Duodenal mucosa (tissue), 2 donors: Measurements from ENCODE around the gene DEDD.
"Not testable (repeated sequence)": the region's sequence is repeated elsewhere in the genome, so short reads cannot be mapped to it uniquely, and the experiment has no call there.

Source experiments
- H3K27ac ChIP-seq: one replicate; pipeline ENCODE4 v1.7.0; 2013; ENCODE audit warnings: low read depth, low read length
- H3K27me3 ChIP-seq, 2 donors: one replicate each; pipeline ENCODE4 v1.7.0; 2013; ENCODE audit warnings: low read length in 2 of 2, control low read depth in 1 of 2; ENCODE audit not compliant: insufficient read depth in 2 of 2, control insufficient read depth in 1 of 2
- H3K36me3 ChIP-seq, 2 donors: one replicate each; pipeline ENCODE4 v1.7.0; 2013; ENCODE audit warnings: low read length in 2 of 2, control low read depth in 1 of 2; ENCODE audit not compliant: insufficient read depth in 2 of 2, control insufficient read depth in 1 of 2
- H3K4me1 ChIP-seq, 2 donors: one replicate each; pipeline ENCODE4 v1.7.0; 2013; ENCODE audit warnings: low read length in 2 of 2, control low read depth in 1 of 2; ENCODE audit not compliant: insufficient read depth in 2 of 2, control insufficient read depth in 1 of 2
- H3K4me3 ChIP-seq, 2 donors: one replicate each; pipeline ENCODE4 v1.7.0; 2013; ENCODE audit warnings: low read length in 2 of 2, low read depth in 1 of 2
- H3K9ac ChIP-seq, 2 donors: one replicate each; pipeline ENCODE4 v1.7.0; 2013; ENCODE audit warnings: low read length in 2 of 2, low read depth in 1 of 2
- H3K9me3 ChIP-seq, 2 donors: one replicate each; pipeline ENCODE4 v1.7.0; 2013; ENCODE audit warnings: low read length in 2 of 2, control low read depth in 1 of 2; ENCODE audit not compliant: control insufficient read depth in 1 of 2

The DEDD gene

DNA sequence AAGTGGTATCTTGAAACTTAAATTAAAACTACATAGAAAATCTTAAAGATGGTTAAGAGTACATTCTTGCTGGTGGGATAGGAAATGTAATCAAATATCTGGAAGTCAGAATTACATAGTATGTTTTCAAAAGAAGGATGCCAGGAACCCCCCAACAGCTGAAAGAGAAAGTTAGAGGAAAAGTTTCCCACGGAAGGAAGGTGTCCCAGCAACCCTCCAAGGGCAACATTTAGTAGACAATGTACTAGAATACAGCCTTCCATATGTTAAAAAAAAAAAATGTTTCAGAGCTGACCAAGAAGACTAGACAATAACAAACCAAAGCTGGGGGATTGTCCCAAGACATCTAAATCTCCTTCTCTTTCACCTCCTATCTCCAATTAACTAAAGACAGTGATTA lies 2.2 kb downstream of the DEDD start:
- Histone ChIP-seq H3K4me3 (no peak overlapping the region), H3K36me3 (peaks cover 20 to 38% of the 10 kb centered on the region in 2 donors), H3K9me3 (no peaks in the 10 kb centered on the region), H3K9ac (no peak overlapping the region), H3K27me3 (no peaks in the 10 kb centered on the region), H3K27ac (no peak overlapping the region), H3K4me1 (peaks cover 25% of the 10 kb centered on the region in 2 donors)

DNA sequence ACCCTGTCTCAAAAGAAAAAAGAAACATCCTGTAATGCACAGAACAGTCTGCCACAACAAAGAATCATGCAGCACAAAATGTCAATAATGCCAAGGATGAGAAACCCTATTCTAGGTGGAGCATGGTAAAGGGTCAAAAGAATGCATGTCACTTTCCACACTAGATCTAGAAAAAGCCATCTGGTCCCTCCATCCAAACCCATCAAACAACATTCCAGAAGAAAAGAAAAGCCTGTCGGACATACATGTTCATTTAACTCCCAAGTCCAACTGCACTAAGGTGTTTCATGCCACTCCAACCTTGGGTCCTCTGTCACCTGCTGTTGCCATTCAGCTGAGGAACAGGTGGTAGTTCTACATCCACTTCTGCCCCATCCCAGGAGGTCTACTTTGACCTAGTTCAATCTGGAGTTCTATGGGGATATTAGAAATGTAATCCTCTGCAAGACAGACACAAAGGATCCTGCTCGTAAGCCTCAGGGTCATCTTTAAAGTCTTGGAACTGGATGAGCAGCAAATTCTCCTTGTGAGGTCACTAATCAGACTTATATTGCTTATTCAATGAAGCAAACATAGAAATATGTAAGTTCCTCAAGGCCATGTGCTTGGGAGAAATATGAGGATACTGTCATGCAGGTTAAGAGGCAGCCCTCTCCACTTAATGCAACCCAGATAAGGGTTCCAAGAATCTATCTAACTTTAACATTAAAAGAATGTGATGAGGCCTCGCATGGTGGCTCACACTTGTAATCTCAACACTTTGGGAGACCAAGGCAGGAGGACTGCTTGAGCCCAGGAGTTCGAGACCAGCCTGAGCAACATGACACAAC lies 3.7 kb downstream of the DEDD start:
- no peak overlapping the region for H3K4me3 ChIP-seq
- no peaks in the 10 kb centered on the region for H3K9me3 ChIP-seq
- no peak overlapping the region for H3K9ac ChIP-seq
- no peaks in the 10 kb centered on the region for H3K27me3 ChIP-seq
- no peak overlapping the region for H3K27ac ChIP-seq
- peaks cover 27 to 52% of the 10 kb centered on the region in 2 donors for H3K36me3 ChIP-seq
- H3K4me1 ChIP-seq = peaks cover 23% of the 10 kb centered on the region in 2 donors

DNA sequence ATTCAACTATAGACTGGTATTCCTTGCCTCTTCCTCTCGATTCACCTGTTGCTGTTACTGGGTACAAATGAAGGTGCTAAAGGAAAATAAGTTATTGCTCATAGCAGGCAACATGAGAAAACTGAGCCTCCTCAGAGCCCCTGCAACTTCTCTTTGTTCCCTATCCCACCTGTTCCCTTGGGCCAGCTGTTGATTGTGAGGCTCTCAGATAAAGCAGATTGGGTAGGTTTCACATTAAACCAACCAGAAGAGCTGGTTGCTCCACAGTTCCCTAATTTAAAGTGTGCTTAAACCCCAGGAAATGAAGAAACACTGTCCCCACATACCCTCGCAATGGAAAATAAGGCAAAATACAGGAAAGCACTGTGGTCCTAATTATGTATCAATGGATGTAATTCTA lies 4.8 kb downstream of the DEDD start:
- no peak overlapping the region for H3K4me3 ChIP-seq
- peaks cover 34 to 63% of the 10 kb centered on the region in 2 donors for H3K36me3 ChIP-seq
- peaks cover 18 to 19% of the 10 kb centered on the region in 2 donors for H3K4me1 ChIP-seq
- H3K9me3 ChIP-seq = no peaks in the 10 kb centered on the region
- no peaks in the 10 kb centered on the region for H3K27me3 ChIP-seq
- H3K27ac ChIP-seq = no peak overlapping the region
- peak overlapping the region in 1 of 2 donors; percentile 25 for H3K9ac ChIP-seq

DNA sequence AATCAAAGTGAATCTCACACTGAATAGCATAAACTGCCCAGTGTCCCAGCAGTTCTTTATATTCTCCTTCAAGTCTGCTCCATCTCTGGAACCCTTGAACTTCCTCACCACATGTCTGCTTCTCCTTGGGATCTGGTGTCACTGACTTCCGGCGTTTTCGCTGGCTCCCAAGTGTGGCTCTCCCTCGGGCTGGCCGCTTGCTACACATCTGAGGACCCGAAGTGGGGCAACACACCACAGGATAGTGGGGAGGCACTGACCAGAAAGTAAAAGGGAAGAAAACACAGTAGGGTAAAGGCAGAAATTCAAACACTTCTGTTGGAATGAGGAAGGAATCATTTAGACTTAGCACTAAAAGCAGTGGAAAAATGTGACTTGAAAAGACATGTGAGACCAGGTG lies 9.5 kb downstream of the DEDD start:
- Histone ChIP-seq H3K4me1 (peaks cover 22 to 31% of the 10 kb centered on the region in 2 donors), H3K9ac (no peak overlapping the region), H3K27me3 (no peaks in the 10 kb centered on the region), H3K4me3 (no peak overlapping the region), H3K9me3 (no peaks in the 10 kb centered on the region), H3K36me3 (peaks cover 53 to 71% of the 10 kb centered on the region in 2 donors), H3K27ac (no peak overlapping the region)

DNA sequence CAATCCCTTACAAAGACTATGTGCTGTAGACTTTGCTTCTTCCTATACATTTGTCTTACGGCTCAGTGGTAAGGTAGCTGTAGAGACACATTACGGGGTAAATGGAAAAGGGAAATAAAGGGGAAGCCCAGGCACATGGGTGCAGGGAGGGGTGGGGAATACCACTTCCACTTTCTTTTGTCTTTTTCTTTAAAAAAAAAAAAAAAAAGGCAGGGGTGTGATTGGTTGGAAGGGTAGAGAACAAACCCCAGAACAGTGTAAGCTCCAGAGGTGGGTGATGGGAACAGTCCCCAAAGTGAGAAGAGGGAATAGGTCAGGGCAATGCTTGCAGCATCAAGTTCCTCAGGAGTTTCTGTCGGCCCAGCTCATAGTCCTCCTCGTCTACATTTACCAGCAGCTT lies 10.6 kb downstream of the DEDD start:
- H3K9ac ChIP-seq = no peak overlapping the region
- no peak overlapping the region for H3K27ac ChIP-seq
- H3K9me3 ChIP-seq = no peaks in the 10 kb centered on the region
- H3K36me3 ChIP-seq = peaks cover 46 to 62% of the 10 kb centered on the region in 2 donors
- H3K4me3 ChIP-seq = no peak overlapping the region
- H3K4me1 ChIP-seq = peaks cover 22 to 28% of the 10 kb centered on the region in 2 donors
- H3K27me3 ChIP-seq = no peaks in the 10 kb centered on the region

DNA sequence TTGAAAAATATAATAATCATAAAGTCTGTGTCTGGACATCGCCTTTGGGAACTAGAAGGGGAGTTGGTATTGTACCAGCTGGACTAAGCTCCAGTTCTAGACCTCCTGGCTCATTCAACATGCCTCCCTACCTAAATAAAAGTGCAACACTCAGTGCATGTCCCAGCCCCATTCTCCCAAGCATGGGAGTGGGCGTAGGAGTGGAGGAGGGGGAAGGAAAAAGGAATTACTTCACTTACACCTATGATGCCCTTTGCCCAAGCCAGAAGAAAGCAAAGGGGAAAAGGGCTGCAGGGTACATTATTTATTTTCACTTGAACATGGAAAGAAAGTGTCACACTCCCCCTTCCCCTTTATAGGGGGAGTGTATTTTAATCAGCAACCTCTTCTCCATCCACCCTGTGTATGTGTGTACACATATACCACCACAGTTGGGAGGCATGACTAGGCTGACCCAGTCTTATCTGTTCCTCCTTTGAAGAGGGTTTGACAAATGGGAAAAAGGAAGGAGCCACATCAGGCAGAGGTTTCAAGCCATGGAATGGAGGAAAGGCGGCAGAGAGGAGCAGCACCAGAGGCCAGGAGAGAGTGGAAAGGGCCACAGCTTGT lies 11.3 kb downstream of the DEDD start:
- H3K9me3 ChIP-seq = no peaks in the 10 kb centered on the region
- H3K36me3 ChIP-seq = peaks cover 42 to 58% of the 10 kb centered on the region in 2 donors
- H3K27me3 ChIP-seq = no peaks in the 10 kb centered on the region
- peaks cover 27 to 35% of the 10 kb centered on the region in 2 donors for H3K4me1 ChIP-seq
- no peak overlapping the region for H3K9ac ChIP-seq
- no peak overlapping the region for H3K4me3 ChIP-seq
- no peak overlapping the region for H3K27ac ChIP-seq

DNA sequence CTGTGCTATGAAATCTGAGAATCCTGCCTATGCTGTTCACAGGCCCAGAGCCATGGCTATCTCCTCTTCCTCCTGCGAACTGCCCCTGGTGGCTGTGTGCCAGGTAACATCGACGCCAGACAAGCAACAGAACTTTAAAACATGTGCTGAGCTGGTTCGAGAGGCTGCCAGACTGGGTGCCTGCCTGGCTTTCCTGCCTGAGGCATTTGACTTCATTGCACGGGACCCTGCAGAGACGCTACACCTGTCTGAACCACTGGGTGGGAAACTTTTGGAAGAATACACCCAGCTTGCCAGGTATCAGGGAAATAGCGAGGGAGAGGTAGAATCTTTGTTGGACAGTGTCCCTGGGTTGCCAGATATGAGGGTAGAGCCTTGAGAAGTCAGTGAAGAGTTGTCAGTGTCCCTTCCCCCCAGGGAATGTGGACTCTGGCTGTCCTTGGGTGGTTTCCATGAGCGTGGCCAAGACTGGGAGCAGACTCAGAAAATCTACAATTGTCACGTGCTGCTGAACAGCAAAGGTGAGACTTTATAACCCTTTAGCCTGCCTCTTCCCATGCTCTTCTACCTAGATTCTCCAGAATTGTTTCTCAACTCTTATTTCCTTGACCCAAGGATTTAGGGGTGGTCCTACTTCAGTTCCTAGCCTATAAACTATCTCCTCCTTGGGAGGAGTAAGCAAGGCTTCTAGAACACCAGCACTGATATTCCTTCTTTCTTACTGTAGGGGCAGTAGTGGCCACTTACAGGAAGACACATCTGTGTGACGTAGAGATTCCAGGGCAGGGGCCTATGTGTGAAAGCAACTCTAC lies 13.2 kb downstream of the DEDD start:
- no peaks in the 10 kb centered on the region for H3K27me3 ChIP-seq
- peak overlapping the region; percentile 95 for H3K27ac ChIP-seq
- H3K4me3 ChIP-seq = peak overlapping the region; percentile 92 to 100
- peaks cover 37 to 47% of the 10 kb centered on the region in 2 donors for H3K36me3 ChIP-seq
- peak overlapping the region; percentile 99 for H3K9ac ChIP-seq
- H3K4me1 ChIP-seq = peaks cover 33 to 50% of the 10 kb centered on the region in 2 donors
- no peaks in the 10 kb centered on the region for H3K9me3 ChIP-seq

DNA sequence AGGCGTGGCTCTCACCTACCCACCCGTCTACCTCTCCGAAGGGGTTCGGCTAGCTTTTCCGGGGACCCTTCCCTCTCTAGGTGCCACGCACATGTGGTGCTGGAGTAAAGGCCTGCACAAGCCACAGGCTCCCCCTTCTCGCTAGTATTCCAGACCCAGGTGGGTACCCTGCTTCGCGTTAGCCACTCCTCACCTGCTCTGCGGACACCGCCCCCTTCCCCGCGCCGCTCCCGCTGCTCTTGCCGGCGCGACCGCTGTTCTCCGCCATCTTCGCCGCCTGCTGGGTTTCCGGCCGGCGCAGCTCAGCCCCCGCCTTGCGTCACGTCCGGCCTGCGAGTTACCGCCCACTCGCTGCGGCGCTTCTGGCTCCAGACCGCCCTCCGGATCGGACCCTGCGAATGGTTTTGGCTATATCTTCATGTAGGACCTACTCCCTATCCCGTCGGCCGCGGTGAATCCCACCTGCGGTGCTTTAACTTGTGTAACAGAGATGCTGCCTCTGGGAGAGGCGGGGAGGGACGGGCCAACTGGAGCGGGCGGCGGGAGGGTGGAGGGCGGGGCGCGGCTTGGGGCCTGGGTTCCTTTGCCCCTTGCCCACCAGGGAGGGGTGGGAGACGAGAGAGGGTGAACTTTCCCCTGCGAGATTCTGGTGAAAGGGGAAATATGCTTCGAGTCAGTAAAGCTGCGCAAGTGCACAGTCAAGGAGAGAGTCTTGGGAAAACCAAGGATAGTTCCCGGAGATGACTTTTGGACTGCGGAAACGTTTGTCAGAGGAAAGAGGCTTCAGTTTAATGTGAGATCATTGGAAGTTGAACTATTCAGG lies 14.5 kb downstream of the DEDD start, which contains the start of the genes NIT1 and PFDN2:
Gene NIT1, plus strand, starts transcription at position 347 of the 823 bp plus-strand sequence. Its CDS starts 72 bp downstream, at position 419.
Gene PFDN2, minus strand, starts transcription at position 279 of the 823 bp plus-strand sequence. Its CDS starts 11 bp downstream, at position 268.
- Histone ChIP-seq H3K27me3 (no peaks in the 10 kb centered on the region), H3K9ac (peak within 1 kb of the TSS; percentile 99), H3K27ac (peak within 1 kb of the TSS; percentile 95), H3K4me3 (peak within 1 kb of the TSS; percentile 92 to 100), H3K4me1 (peaks cover 33 to 60% of the 10 kb centered on the region in 2 donors), H3K9me3 (no peaks in the 10 kb centered on the region), H3K36me3 (peaks cover 29 to 39% of the 10 kb centered on the region in 2 donors)

DNA sequence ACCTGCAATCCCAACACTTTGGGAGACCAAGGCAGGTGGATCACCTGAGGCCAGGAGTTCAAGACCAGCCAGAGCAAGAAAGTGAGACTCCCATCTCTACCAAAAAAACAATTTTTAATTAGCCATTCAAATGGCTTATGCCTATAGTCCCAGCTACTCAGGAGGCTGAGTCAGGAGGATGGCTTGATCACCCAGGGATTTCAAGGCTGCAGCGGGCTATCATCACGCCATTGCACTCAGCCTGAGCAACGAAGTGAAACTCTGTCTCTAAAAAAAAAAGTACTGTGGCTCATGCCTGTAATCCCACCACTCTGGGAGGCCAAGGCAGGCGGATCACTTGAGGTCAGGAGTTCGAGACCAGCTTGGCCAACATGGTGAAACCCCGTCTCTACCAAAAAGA lies 16.5 kb downstream of the DEDD start:
- not testable (repeated sequence) for H3K9me3 ChIP-seq, H3K27me3 ChIP-seq, H3K27ac ChIP-seq, H3K4me3 ChIP-seq, H3K9ac ChIP-seq
- H3K4me1 ChIP-seq = peaks cover 33 to 64% of the 10 kb centered on the region in 2 donors
- peaks cover 9 to 19% of the 10 kb centered on the region in 2 donors for H3K36me3 ChIP-seq
